GM12874 (cell line): ENCODE measurements around the gene CDK11B.

Experiments
- TF ChIP-seq, protein P1 (sequence below): IDR thresholded peaks from 2 replicates; pipeline ENCODE4 v1.5.1; 2011; ENCODE audit warnings: low read depth, mild to moderate bottlenecking, control low read depth, low read length, moderate library complexity; ENCODE audit not compliant: insufficient read depth

The CDK11B gene

GRCh38 chr1:1626207-1627141 is 32.3 kb downstream of the CDK11B start:
- TF ChIP-seq, protein P1, sequence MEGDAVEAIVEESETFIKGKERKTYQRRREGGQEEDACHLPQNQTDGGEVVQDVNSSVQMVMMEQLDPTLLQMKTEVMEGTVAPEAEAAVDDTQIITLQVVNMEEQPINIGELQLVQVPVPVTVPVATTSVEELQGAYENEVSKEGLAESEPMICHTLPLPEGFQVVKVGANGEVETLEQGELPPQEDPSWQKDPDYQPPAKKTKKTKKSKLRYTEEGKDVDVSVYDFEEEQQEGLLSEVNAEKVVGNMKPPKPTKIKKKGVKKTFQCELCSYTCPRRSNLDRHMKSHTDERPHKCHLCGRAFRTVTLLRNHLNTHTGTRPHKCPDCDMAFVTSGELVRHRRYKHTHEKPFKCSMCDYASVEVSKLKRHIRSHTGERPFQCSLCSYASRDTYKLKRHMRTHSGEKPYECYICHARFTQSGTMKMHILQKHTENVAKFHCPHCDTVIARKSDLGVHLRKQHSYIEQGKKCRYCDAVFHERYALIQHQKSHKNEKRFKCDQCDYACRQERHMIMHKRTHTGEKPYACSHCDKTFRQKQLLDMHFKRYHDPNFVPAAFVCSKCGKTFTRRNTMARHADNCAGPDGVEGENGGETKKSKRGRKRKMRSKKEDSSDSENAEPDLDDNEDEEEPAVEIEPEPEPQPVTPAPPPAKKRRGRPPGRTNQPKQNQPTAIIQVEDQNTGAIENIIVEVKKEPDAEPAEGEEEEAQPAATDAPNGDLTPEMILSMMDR = no peak

DNA sequence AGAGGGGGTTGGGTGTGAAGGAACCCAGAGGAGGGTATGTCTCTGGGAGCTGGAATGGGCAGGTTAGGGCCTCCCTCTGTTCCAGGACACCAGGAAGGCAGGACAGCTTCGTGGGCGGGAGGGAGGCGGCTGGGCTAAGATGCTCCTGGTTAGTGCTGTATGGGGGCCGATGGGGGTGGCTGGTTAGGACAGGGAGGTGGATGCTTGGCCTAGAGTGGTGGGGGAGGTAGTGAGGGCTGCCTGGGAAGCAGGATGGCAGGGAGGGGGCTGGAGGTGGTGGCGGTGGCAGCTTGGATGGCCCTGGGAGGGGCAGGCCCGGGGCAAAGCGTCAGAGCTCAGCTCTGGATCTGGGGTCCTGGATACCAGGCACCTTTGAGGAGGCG is 33.0 kb downstream of the CDK11B start:
- TF ChIP-seq, protein P1 = no peak

DNA sequence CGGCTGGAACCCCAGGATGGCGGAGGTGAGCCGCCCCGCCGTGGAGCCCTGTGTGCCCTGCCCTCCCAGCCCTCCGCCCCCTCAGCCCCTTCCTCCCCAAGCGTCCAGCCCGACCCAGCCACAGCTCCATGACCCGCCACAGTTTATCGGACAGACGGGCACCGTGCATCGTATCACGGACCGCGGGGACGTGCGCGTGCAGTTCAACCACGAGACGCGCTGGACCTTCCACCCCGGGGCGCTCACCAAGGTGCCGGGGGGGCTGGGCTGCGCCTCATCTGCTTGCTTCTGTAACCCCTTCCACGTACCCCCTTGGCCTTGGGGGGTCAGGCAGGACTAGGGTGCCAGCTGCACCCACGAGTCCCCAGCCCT is 33.4 kb downstream of the CDK11B start:
- TF ChIP-seq, protein P1 = no peak

DNA sequence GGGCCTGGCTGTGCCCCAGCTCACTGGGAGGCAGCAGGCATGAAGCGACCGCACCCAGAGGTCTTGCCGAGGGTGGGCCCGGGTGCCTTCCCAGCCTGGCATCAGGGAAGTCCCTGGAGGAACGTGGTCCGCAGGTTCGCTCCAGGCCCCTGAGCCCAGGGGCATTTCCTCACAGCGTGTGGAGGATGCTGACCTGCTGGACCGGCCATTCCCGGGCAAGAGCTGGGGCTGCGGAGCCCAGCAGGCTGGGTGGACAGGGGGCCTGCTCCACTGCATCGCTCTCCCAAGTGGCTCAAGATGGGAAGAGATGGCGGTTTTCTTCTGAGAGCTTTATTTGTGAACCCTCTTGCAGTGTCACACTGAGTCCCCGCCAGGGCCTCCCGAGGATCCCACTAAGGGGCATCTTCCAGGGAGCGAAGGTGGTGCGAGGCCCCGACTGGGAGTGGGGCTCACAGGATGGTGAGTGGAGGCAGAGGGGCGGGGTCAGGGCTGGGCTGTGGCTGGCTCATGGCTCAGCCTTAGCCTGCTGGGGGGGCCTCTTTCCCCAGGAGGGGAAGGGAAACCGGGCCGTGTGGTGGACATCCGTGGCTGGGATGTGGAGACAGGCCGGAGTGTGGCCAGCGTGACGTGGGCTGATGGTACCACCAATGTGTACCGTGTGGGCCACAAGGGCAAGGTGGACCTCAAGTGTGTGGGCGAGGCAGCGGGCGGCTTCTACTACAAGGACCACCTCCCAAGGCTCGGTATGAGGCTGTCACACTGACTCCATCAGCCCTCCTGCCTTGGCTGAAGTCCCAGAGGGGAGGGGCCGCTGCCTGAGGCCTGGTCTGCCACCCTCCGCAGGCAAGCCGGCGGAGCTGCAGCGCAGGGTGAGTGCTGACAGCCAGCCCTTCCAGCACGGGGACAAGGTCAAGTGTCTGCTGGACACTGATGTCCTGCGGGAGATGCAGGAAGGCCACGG is 34.1 kb downstream of the CDK11B start:
- TF ChIP-seq, protein P1 = no peak

- TF ChIP-seq, protein P1 = no peak
Measured at GRCh38 chr1:1623631-1624442, 35.0 kb downstream of the CDK11B start.

GRCh38 chr1:1623181-1623630 is 35.6 kb downstream of the CDK11B start:
- TF ChIP-seq, protein P1 = no peak
